Activated naive CD8-positive, alpha-beta T cell treated with anti-CD3 and anti-CD28 coated beads, Interleukin-2, amount 50 U/mL, for 24 hours (primary cell): ENCODE data around the gene SIDT2.
A peak's percentile ranks its signal among the peaks of the same experiment; 100 is the strongest.

Experiments used
- ATAC-seq: fragments of 150-1000 bp; cut with Tn5 transposase; one replicate; pipeline ENCODE4 v1.10.0; 2021
- DNase-seq: peaks from one replicate; pipeline ENCODE4 v3.0.0; 2021
- H3K27ac Mint-ChIP-seq: one replicate; pipeline ENCODE4 v1.8.0; 2021; ENCODE audit warnings: mild to moderate bottlenecking, mixed read lengths
- H3K27me3 Mint-ChIP-seq: one replicate; pipeline ENCODE4 v1.8.0; 2021; ENCODE audit warnings: mixed read lengths
- H3K36me3 Mint-ChIP-seq: one replicate; pipeline ENCODE4 v1.8.0; 2021; ENCODE audit warnings: low read depth, mixed read lengths
- H3K4me1 Mint-ChIP-seq: one replicate; pipeline ENCODE4 v1.8.0; 2021; ENCODE audit warnings: mixed read lengths
- H3K4me3 Mint-ChIP-seq: one replicate; pipeline ENCODE4 v1.8.0; 2021; ENCODE audit warnings: mild to moderate bottlenecking, moderate library complexity, mixed read lengths
- H3K9me3 Mint-ChIP-seq: one replicate; pipeline ENCODE4 v1.8.0; 2021; ENCODE audit warnings: mixed read lengths

SIDT2 gene

GRCh38 chr11:117226388-117227385 lies 48.1 kb downstream of the SIDT2 start:
- Mint-ChIP-seq H3K27me3 (no peaks in the 10 kb centered on the region), H3K9me3 (no peaks in the 10 kb centered on the region), H3K27ac (no peak overlapping the region), H3K4me3 (no peak overlapping the region), H3K4me1 (peaks cover 31% of the 10 kb centered on the region), H3K36me3 (peaks cover 61% of the 10 kb centered on the region)
- ATAC-seq = peak; percentile 54
- peak; percentile 20 for DNase-seq

- H3K27me3 Mint-ChIP-seq = no peaks in the 10 kb centered on the region
- H3K36me3 Mint-ChIP-seq = peaks cover 51% of the 10 kb centered on the region
- DNase-seq (no peak), ATAC-seq (no peak)
- H3K4me1 Mint-ChIP-seq = peaks cover 31% of the 10 kb centered on the region
- no peak overlapping the region for H3K4me3 Mint-ChIP-seq
- H3K27ac Mint-ChIP-seq = peak overlapping the region; percentile 58
- no peaks in the 10 kb centered on the region for H3K9me3 Mint-ChIP-seq
These were observed 49.5 kb downstream of the SIDT2 start for GRCh38 chr11:117228091-117228490.

GRCh38 chr11:117229411-117229810 lies 50.9 kb downstream of the SIDT2 start:
- H3K27me3 Mint-ChIP-seq = no peaks in the 10 kb centered on the region
- H3K4me1 Mint-ChIP-seq = peaks cover 43% of the 10 kb centered on the region
- no peaks in the 10 kb centered on the region for H3K9me3 Mint-ChIP-seq
- no peak for ATAC-seq
- H3K4me3 Mint-ChIP-seq = peak overlapping the region; percentile 96
- peaks cover 44% of the 10 kb centered on the region for H3K36me3 Mint-ChIP-seq
- DNase-seq = no peak
- H3K27ac Mint-ChIP-seq = peak overlapping the region; percentile 100

GRCh38 chr11:117229931-117230285 lies 51.4 kb downstream of the SIDT2 start:
- Mint-ChIP-seq H3K4me1 (peaks cover 44% of the 10 kb centered on the region), H3K36me3 (peaks cover 39% of the 10 kb centered on the region), H3K9me3 (no peaks in the 10 kb centered on the region), H3K27me3 (no peaks in the 10 kb centered on the region), H3K4me3 (peak overlapping the region; percentile 96), H3K27ac (peak overlapping the region; percentile 100)
- DNase-seq (no peak), ATAC-seq (peak; percentile 6)

- no peaks in the 10 kb centered on the region for H3K27me3 Mint-ChIP-seq
- peak overlapping the region; percentile 96 for H3K4me3 Mint-ChIP-seq
- DNase-seq (peak; percentile 55), ATAC-seq (peak; percentile 68)
- peak overlapping the region; percentile 100 for H3K27ac Mint-ChIP-seq
- peaks cover 34% of the 10 kb centered on the region for H3K36me3 Mint-ChIP-seq
- peaks cover 44% of the 10 kb centered on the region for H3K4me1 Mint-ChIP-seq
- no peaks in the 10 kb centered on the region for H3K9me3 Mint-ChIP-seq
These were observed 51.9 kb downstream of the SIDT2 start for GRCh38 chr11:117230286-117230961.

GRCh38 chr11:117230999-117231841 lies 52.7 kb downstream of the SIDT2 start:
- DNase-seq = peak; percentile 10
- peak overlapping the region; percentile 100 for H3K27ac Mint-ChIP-seq
- peaks cover 44% of the 10 kb centered on the region for H3K4me1 Mint-ChIP-seq
- H3K9me3 Mint-ChIP-seq = no peaks in the 10 kb centered on the region
- no peaks in the 10 kb centered on the region for H3K27me3 Mint-ChIP-seq
- peaks cover 33% of the 10 kb centered on the region for H3K36me3 Mint-ChIP-seq
- ATAC-seq = no peak
- peak overlapping the region; percentile 96 for H3K4me3 Mint-ChIP-seq

GRCh38 chr11:117231842-117232091 lies 53.2 kb downstream of the SIDT2 start, which contains the start of gene PCSK7:
TSS of gene PCSK7 (minus strand) at chr11:117232073. CDS start at chr11:117229844, 2,229 bp downstream.
- DNase-seq (peak; percentile 79), ATAC-seq (no peak)
- Mint-ChIP-seq H3K4me3 (peak within 1 kb of the TSS; percentile 96), H3K9me3 (no peaks in the 10 kb centered on the region), H3K27ac (peak within 1 kb of the TSS; percentile 100), H3K27me3 (no peaks in the 10 kb centered on the region), H3K4me1 (peaks cover 40% of the 10 kb centered on the region), H3K36me3 (peaks cover 33% of the 10 kb centered on the region)

GRCh38 chr11:117232092-117232878 lies 53.7 kb downstream of the SIDT2 start, which contains the start of gene RNF214:
TSS of gene RNF214 (plus strand) at chr11:117232671. CDS start at chr11:117234273, 1,602 bp downstream.
- Mint-ChIP-seq H3K36me3 (peaks cover 31% of the 10 kb centered on the region), H3K4me3 (peak within 1 kb of the TSS; percentile 96), H3K4me1 (peaks cover 39% of the 10 kb centered on the region), H3K27ac (peak within 1 kb of the TSS; percentile 100), H3K27me3 (no peaks in the 10 kb centered on the region), H3K9me3 (no peaks in the 10 kb centered on the region)
- ATAC-seq = peak; percentile 65
- peak; percentile 80 for DNase-seq

GRCh38 chr11:117232911-117233409 lies 54.4 kb downstream of the SIDT2 start:
- DNase-seq (peak; percentile 9), ATAC-seq (no peak)
- Mint-ChIP-seq H3K9me3 (no peaks in the 10 kb centered on the region), H3K27ac (peak overlapping the region; percentile 79), H3K4me1 (peaks cover 39% of the 10 kb centered on the region), H3K4me3 (peak overlapping the region; percentile 83), H3K36me3 (peaks cover 30% of the 10 kb centered on the region), H3K27me3 (no peaks in the 10 kb centered on the region)

- H3K9me3 Mint-ChIP-seq = no peaks in the 10 kb centered on the region
- DNase-seq (no peak), ATAC-seq (no peak)
- peaks cover 11% of the 10 kb centered on the region for H3K4me1 Mint-ChIP-seq
- no peak overlapping the region for H3K4me3 Mint-ChIP-seq
- H3K27me3 Mint-ChIP-seq = no peaks in the 10 kb centered on the region
- H3K27ac Mint-ChIP-seq = no peak overlapping the region
- H3K36me3 Mint-ChIP-seq = peaks cover 13% of the 10 kb centered on the region
These were observed 59.7 kb downstream of the SIDT2 start for GRCh38 chr11:117238221-117238620.

GRCh38 chr11:117239295-117239694 lies 60.8 kb downstream of the SIDT2 start:
- no peak for DNase-seq
- no peak overlapping the region for H3K4me3 Mint-ChIP-seq
- peaks cover 2% of the 10 kb centered on the region for H3K4me1 Mint-ChIP-seq
- no peaks in the 10 kb centered on the region for H3K27me3 Mint-ChIP-seq
- no peak for ATAC-seq
- H3K27ac Mint-ChIP-seq = no peak overlapping the region
- H3K36me3 Mint-ChIP-seq = peaks cover 16% of the 10 kb centered on the region
- no peaks in the 10 kb centered on the region for H3K9me3 Mint-ChIP-seq
